Peyer's patch (tissue), 4 donors: ENCODE results near the gene VCL.

Source experiments
- POLR2A ChIP-seq, 2 donors: fragments of 450-650 bp; IDR thresholded peaks; one replicate each; pipeline ENCODE4 v1.5.1; 2017; ENCODE audit warnings: antibody characterized with exemption in 2 of 2, mild to moderate bottlenecking in 2 of 2, moderate library complexity in 2 of 2
- TF ChIP-seq, protein P1 (sequence below), 6 experiments: fragments of 450-650 bp in 4 of 6; fragments of 200-600 bp in 2 of 6; sonication (generic) in 1 of 6; IDR thresholded peaks; one replicate each; pipeline ENCODE4 v1.5.1; 2017 to 2019; ENCODE audit warnings: antibody characterized with exemption in 6 of 6, mild to moderate bottlenecking in 3 of 6, moderate library complexity in 1 of 6

DNA sequence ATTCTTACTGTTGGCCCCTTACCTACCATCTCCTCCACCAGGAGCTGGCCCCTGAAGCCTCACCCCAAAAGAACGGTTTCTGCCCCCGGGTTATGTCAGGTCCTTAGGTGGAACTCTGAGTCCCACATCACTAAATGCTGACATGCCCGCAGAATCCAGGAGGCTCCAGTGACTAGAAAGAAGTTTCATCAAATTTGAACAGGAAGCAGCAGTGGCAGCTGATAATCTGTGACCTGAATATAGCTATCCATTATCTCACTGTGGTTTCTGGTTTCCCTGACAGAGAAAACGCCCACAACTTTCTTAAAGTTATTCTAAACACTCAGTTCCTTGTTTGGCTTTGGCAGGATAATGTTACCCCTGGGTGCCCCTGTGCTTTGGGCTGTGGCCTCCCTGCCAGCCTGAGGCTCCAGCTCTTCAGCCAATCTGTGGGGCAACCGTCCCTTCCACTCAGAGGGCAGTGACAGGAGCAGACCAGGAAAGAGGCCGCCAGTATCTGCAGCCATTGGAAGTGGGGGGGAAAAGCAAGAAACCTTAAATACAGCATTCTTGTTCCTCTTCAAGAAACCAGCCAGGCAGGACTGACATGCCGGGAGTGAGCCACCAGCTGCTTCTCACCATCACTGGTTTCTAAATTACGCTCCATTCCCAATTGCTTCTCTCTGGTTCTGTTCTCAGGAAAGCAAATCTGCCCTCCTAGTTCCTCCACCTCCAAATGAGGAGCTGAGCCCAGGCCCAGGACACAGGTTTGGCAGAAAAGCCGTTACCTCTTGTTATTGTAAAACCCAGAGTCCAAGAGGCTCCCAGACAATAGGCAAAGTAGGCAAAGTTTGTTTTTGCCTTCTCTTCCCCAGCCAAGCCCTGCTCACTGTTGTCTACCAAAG, 41.2 kb upstream of the VCL start:
- TF ChIP-seq POLR2A (IDR thresholded peaks at IDR 0.05): no peak
- TF ChIP-seq, protein P1, sequence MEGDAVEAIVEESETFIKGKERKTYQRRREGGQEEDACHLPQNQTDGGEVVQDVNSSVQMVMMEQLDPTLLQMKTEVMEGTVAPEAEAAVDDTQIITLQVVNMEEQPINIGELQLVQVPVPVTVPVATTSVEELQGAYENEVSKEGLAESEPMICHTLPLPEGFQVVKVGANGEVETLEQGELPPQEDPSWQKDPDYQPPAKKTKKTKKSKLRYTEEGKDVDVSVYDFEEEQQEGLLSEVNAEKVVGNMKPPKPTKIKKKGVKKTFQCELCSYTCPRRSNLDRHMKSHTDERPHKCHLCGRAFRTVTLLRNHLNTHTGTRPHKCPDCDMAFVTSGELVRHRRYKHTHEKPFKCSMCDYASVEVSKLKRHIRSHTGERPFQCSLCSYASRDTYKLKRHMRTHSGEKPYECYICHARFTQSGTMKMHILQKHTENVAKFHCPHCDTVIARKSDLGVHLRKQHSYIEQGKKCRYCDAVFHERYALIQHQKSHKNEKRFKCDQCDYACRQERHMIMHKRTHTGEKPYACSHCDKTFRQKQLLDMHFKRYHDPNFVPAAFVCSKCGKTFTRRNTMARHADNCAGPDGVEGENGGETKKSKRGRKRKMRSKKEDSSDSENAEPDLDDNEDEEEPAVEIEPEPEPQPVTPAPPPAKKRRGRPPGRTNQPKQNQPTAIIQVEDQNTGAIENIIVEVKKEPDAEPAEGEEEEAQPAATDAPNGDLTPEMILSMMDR (IDR thresholded peaks at IDR 0.05): no peak
